Renal cortical epithelial cell (primary cell): ENCODE measurements around the gene MEF2A. TPM values are rescaled to one million over a fixed set of nuclear protein-coding genes. Genes with fewer than 3 reads are reported as not detected.

ENCODE experiments used
- DNase-seq: peaks from one replicate; pipeline ENCODE4 v3.0.0-alpha.2; 2011; ENCODE audit warnings: low read depth
- total RNA-seq: library from RNA; depleted of rRNA; stranded (reverse); fragments of >200 nt; gene quantifications from 2 replicates; pipeline ENCODE4 v1.2.3, GENCODE V29; 2014

MEF2A gene
- total RNA-seq, 1 donor from 2014 or later = 50.4 TPM

- no peak for DNase-seq
Measured at GRCh38 chr15:99764522-99764921, 198.7 kb downstream of the MEF2A start.

Other genes with a start within 250 kb of the MEF2A start
- gene LYSMD4, start 167.5 kb downstream of the MEF2A start, total RNA-seq = 8.8 and 9.2 TPM in 2 replicates